ENCODE results near the gene NOXO1. TPM values are rescaled to one million over a fixed set of nuclear protein-coding genes. Genes with fewer than 3 reads are reported as not detected.
"Not testable (repeated sequence)": the region's sequence is repeated elsewhere in the genome, so short reads cannot be mapped to it uniquely, and the experiment has no call there.

The NOXO1 gene
- total RNA-seq, 1 donor: 0.43 TPM

- H3K4me3 ChIP-seq (ENCODE audit: low read depth, low read length): peak overlapping the region; percentile 93
- DNase-seq (ENCODE audit: low read depth): no peak
- TF ChIP-seq CTCF (IDR thresholded peaks at IDR 0.05; ENCODE audit: insufficient read depth, low read depth, low read length): no peak
These were observed 39.0 kb downstream of the NOXO1 start for GRCh38 chr16:1942047-1942809.

- DNase-seq (ENCODE audit: low read depth): no peak
- H3K4me3 ChIP-seq (ENCODE audit: low read depth, low read length): peak overlapping the region; percentile 93
- TF ChIP-seq CTCF (IDR thresholded peaks at IDR 0.05; ENCODE audit: insufficient read depth, low read depth, low read length): peak; percentile 8
These were observed 39.9 kb downstream of the NOXO1 start for GRCh38 chr16:1941162-1942046.

GRCh38 chr16:1940273-1941161 lies 40.8 kb downstream of the NOXO1 start:
- DNase-seq (ENCODE audit: low read depth): no peak
- no peak for TF ChIP-seq CTCF (IDR thresholded peaks at IDR 0.05; ENCODE audit: insufficient read depth, low read depth, low read length)
- H3K4me3 ChIP-seq (ENCODE audit: low read depth, low read length): no peak overlapping the region

GRCh38 chr16:1939833-1940232 lies 41.4 kb downstream of the NOXO1 start:
- not testable (repeated sequence) for H3K4me3 ChIP-seq (ENCODE audit: low read depth, low read length); DNase-seq (ENCODE audit: low read depth)

- TF ChIP-seq CTCF (IDR thresholded peaks at IDR 0.05; ENCODE audit: insufficient read depth, low read depth, low read length): no peak
- no peak for DNase-seq (ENCODE audit: low read depth)
- no peak overlapping the region for H3K4me3 ChIP-seq (ENCODE audit: low read depth, low read length)
These were observed 42.4 kb downstream of the NOXO1 start for GRCh38 chr16:1938910-1939309.

- no peak overlapping the region for H3K4me3 ChIP-seq (ENCODE audit: low read depth, low read length)
- TF ChIP-seq CTCF (IDR thresholded peaks at IDR 0.05; ENCODE audit: insufficient read depth, low read depth, low read length): no peak
- DNase-seq (ENCODE audit: low read depth): no peak
These were observed 43.0 kb downstream of the NOXO1 start for GRCh38 chr16:1938316-1938715.

Measured in fibroblast of villous mesenchyme (primary cell).